ENCODE data around the gene FAM13A. TPM values are rescaled to one million over a fixed set of nuclear protein-coding genes. Genes with fewer than 3 reads are reported as not detected.

FAM13A gene
- total and polyA plus RNA-seq, 2 of the 13 experiments (the other 11 are each of a cell fraction or from before 2014, with no cell fraction given) = 1.2 to 36.2 TPM

GRCh38 chr4:89039730-89040338 lies 17.2 kb downstream of the FAM13A start:
- CTCF ChIA-PET (ENCODE audit: low intra/inter-chr PET ratio, low total read pairs) = no interaction called here
- Histone ChIP-seq H4K20me1 (ENCODE audit: insufficient read depth, low read length) (no peaks in the 10 kb centered on the region), H3K4me2 (ENCODE audit: low read depth, low read length) (no peak overlapping the region), H3K36me3 (replicated peaks in 1 of 2; ENCODE audit: control insufficient read depth in 1 of 2, insufficient read depth in 2 of 2, low read length in 2 of 2) (no peaks in the 10 kb centered on the region), H3K79me2 (ENCODE audit: insufficient read depth, low read length) (no peaks in the 10 kb centered on the region), H3K27me3 (ENCODE audit: control insufficient read depth in 1 of 2, insufficient read depth in 2 of 2, low read length in 2 of 2) (no peaks in the 10 kb centered on the region), H3K4me3 (replicated peaks in 1 of 3; ENCODE audit: insufficient read depth in 1 of 3, low read depth in 2 of 3, low read length in 3 of 3) (no peak overlapping the region), H2AFZ (ENCODE audit: low read length) (no peak overlapping the region), H3K9ac (ENCODE audit: insufficient read depth, low read depth, low read length) (no peak overlapping the region), H3K27ac (ENCODE audit: extremely low read length, insufficient read depth, low read length) (no peak overlapping the region), H3K4me1 (ENCODE audit: insufficient read depth, low read length) (no peaks in the 10 kb centered on the region), H3K9me3 (ENCODE audit: low read length) (peaks cover 9% of the 10 kb centered on the region; the same call in 1 of the 2 replicates)
- no TSS peak for BruUV-seq (replicated peaks)
- FAIRE-seq (no peak), ATAC-seq (no peak), DNase-seq (ENCODE audit: low spot score) (no peak)
- 3% methylated on average over 4 of the region's 4 CpGs for WGBS (ENCODE audit: low lambda C conversion rate)
- in situ Hi-C loops (cut with HindIII; ENCODE audit: extremely low pct_ligation_motif_present, low pct_unique_long_range_greater_than_20kb) = no loop called here
- intact Hi-C loops (cut with micrococcal nuclease; ENCODE audit: unreplicated experiment) = no loop called here
- POLR2A ChIA-PET = no interaction called here
- TF ChIP-seq SALL1 (CRISPR knock-in tag; IDR thresholded peaks at IDR 0.05) (no peak), ZNF564 (CRISPR knock-in tag; IDR thresholded peaks at IDR 0.05) (no peak)

GRCh38 chr4:89036535-89036934 lies 20.4 kb downstream of the FAM13A start:
- DNase-seq (ENCODE audit: low spot score) (no peak), ATAC-seq (no peak), FAIRE-seq (no peak)
- Histone ChIP-seq H3K27me3 (ENCODE audit: control insufficient read depth in 1 of 2, insufficient read depth in 2 of 2, low read length in 2 of 2) (no peaks in the 10 kb centered on the region), H3K79me2 (ENCODE audit: insufficient read depth, low read length) (no peaks in the 10 kb centered on the region), H3K27ac (ENCODE audit: extremely low read length, insufficient read depth, low read length) (no peak overlapping the region), H3K9ac (ENCODE audit: insufficient read depth, low read depth, low read length) (no peak overlapping the region), H3K36me3 (replicated peaks in 1 of 2; ENCODE audit: control insufficient read depth in 1 of 2, insufficient read depth in 2 of 2, low read length in 2 of 2) (no peaks in the 10 kb centered on the region), H3K4me1 (ENCODE audit: insufficient read depth, low read length) (no peaks in the 10 kb centered on the region), H3K4me3 (replicated peaks in 1 of 3; ENCODE audit: insufficient read depth in 1 of 3, low read depth in 2 of 3, low read length in 3 of 3) (no peak overlapping the region), H3K9me3 (ENCODE audit: low read length) (peaks cover 9% of the 10 kb centered on the region; the same call in 1 of the 2 replicates), H4K20me1 (ENCODE audit: insufficient read depth, low read length) (no peaks in the 10 kb centered on the region), H2AFZ (ENCODE audit: low read length) (no peak overlapping the region), H3K4me2 (ENCODE audit: low read depth, low read length) (no peak overlapping the region)
- in situ Hi-C loops (cut with HindIII; ENCODE audit: extremely low pct_ligation_motif_present, low pct_unique_long_range_greater_than_20kb) (no loop called here), intact Hi-C loops (cut with micrococcal nuclease; ENCODE audit: unreplicated experiment) (no loop called here)
- BruUV-seq (replicated peaks) = no TSS peak
- POLR2A ChIA-PET = no interaction called here
- CTCF ChIA-PET (ENCODE audit: low intra/inter-chr PET ratio, low total read pairs) = no interaction called here
- 0% methylated on average over 1 of the region's 2 CpGs for WGBS (ENCODE audit: low lambda C conversion rate)
- TF ChIP-seq POLR2AphosphoS2 (IDR thresholded peaks at IDR 0.05; ENCODE audit: low read depth, low read length) (no peak), ZNF558 (CRISPR knock-in tag; IDR thresholded peaks at IDR 0.05; ENCODE audit: borderline replicate concordance) (no peak), AKNA (CRISPR knock-in tag; IDR thresholded peaks at IDR 0.05; ENCODE audit: borderline replicate concordance) (no peak), ARID5B (CRISPR knock-in tag; IDR thresholded peaks at IDR 0.05) (no peak), CENPT (CRISPR knock-in tag; IDR thresholded peaks at IDR 0.05; ENCODE audit: low read depth) (no peak)
